Placental pericyte (primary cell): ENCODE data around the gene CCL27. TPM values are rescaled to one million over a fixed set of nuclear protein-coding genes. Genes with fewer than 3 reads are reported as not detected.

Source experiments
- small RNA-seq: library from RNA; depleted of rRNA; stranded (forward); fragments of <200 nt; gene quantifications from one replicate; pipeline ENCODE3, GENCODE V24; 2012; ENCODE audit warnings: low replicate concordance
- total RNA-seq: library from RNA; depleted of rRNA; stranded (reverse); fragments of >200 nt; gene quantifications from 2 replicates; pipeline ENCODE4 v1.2.3, GENCODE V29; 2012

The CCL27 gene, protein sequence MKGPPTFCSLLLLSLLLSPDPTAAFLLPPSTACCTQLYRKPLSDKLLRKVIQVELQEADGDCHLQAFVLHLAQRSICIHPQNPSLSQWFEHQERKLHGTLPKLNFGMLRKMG
- total RNA-seq = not detected in 2 replicates

DNA sequence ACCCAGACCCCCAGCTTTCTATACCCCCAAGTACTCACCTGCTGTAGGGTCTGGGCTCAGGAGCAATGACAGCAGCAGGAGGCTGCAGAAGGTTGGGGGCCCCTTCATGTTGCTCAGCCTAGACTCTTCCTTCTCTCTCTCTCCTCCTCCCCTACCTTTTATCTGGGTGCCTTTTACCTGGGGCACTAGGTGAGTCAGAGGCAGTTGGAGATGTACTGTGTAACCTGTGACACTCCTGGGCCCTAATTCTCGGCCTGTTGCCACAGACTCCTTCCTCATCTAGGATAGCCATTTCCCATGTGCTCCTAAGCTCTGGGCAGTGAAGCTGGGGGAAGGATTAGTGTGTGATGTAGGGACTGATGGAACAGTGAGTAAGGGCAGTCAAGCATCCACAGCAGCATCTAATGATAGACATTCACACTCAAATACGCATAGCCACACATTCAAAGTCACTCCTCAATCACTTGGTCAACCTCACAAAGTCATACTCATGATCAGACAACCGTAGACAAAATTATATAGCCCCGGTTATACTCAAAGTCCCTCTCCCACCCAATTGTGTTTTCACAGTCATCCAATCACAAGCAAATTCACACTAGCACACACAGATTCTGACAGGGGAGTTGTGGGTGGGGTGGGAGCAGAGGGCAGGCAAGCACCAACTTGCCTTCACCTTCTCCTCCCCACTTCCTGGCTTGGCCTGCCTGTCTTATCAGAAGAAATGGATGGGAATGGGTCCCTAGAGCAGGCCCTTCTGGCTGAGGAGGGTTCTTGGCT lies at the start of gene CCL27:
Gene CCL27 (minus strand): TSS at position 132 of the 777 bp plus-strand sequence. CDS start 24 bp downstream, at position 108.

DNA sequence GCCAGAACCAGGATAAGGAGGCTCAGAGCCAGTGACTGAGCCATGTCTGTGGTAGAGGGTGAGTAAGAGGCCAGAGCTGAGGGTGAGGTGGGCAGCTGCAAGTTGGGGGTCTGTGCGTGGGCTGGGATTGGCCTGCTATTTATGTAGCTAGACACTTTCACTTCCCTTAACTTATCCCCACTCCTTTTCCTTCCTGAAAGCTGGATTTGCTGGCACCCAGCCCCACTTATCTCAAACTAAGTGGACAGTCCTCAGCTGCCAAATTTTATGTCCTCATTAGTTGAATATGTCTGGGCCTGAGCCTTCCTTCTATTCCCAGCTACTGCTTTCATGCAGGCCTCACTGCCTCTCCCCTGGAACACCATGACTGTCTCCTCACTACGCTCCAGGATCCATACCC lies 47.6 kb upstream of the CCL27 start, which contains the start of gene CCL21:
Gene CCL21 (minus strand): TSS at position 114 of the 400 bp plus-strand sequence. CDS start 70 bp downstream, at position 44.

DNA sequence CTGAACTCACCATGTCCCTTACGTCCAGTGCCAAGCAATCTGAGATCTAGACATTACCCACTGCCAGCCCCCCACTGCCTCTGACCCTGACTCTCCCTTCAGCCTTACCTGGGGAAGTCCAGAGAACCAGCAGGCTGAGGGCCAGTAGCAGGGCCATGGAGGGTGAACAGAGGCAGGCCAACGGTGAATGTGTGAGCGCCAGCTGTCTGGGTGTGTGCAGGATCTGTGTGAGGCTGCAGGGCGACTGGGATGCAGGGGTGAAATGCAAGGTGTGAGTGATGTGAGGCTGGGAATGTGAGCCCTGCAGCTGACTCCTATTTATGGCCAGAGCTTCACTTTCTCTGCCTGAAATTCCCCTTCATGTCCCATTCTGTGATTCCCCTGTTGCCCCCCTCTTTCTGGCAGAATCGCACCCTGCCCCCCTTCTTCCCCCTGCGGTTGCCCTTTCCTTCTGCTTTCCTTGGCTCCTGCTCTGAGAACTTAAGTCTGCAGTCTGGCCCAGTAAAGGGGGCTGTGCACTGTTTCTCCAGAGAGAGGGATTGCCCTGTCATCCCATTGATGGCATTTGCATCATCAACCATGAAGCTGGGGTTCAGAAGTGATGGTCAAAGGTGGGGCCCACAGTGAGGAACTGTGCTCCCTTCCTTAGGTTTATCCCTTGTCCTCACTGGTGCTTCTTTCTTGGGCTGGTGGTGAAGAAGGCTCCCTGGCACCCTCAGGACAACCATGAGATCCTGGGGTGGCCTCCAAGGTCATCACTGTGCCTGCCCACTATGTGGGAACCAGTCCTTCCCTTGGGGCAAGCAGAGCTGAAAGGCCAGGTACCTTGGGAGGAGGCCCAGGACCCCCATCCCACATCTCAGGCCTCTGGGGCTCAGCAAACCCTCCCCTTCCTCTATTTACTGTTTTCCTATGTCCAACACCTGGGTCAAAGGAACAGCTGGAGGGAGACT lies 28.8 kb upstream of the CCL27 start, which contains the start of gene CCL19:
Gene CCL19 (minus strand): TSS at position 294 of the 953 bp plus-strand sequence. CDS start 137 bp downstream, at position 157.

DNA sequence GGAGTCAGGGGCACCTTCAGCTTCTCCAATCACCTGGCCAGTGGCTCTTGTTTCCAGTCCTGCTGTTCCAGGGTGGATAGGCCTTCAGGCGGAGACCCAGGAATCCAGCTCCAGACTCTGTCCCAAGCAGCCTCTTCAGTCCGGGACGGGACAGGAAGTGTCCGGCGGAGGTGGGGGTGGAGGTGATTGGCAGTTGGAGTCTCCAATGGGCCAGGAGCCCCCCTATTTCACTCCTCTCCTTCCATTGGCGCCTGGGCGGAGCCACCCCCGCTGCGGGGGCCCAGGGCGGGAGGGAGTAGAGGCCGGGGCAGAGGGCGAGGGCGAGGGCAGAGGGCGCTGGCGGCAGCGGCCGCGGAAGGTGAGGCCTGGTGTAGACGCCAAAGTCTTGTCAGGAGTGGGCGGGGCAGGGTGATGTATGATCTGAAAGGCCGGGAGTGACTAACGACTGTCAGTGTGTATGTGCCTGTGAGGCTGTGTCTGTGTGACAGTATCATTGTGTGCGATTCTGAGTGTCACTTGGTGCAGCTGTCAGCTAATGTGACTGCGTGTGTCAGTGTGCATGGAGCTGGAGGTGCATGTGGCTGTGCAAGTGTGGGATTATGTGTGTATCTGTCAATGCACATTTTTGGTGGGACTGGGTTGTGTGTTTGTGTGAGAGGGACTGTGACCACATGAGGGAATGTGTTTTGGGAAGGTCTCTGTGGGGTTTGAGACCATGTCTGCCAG lies 10.4 kb downstream of the CCL27 start, which contains the start of gene IL11RA:
Gene IL11RA (plus strand): TSS at position 310 of the 726 bp plus-strand sequence. CDS start 3,033 bp downstream, outside the sequence.

DNA sequence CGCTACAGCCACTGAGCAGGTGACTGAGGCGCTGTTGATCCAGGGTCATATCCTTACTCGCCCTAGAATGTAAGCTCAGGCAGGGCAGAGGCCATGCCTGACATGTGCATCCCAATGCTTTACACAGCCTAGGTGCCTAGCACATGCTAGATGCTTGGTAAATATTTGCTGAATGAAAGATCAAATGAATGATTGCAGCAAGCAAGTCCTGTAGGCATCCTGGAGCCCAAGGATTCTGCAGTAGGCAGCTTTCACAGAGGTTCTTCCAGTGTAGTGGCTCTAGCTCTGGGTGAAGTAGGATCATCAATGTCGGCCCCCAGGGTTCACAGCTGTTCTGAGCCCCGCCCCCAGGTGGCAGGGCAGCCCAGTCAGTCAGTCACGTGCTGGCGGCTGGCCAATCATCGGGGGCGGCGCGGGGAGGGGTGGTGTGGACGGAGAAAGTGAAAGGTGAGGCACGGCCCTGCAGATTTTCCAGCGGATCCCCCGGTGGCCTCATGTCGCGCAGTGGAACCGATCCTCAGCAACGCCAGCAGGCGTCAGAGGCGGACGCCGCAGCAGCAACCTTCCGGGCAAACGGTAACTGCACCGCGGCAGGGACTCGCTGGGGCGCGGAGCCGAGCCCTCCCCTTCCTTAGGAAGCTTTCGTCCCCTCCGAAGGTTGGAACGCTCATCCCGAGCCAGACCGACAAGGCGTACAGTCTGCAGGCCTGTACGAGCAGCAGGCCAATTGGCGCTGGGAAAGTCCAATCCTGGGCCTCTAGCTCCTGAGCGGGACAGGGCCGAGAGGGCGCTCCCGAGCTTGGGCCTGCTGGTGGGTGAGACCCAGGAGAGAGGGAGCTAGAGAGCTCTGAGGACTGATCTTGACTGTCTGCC lies 16.0 kb downstream of the CCL27 start, which contains the start of gene GALT:
Gene GALT (plus strand): TSS at position 465 of the 873 bp plus-strand sequence. CDS start 30 bp downstream, at position 495.

DNA sequence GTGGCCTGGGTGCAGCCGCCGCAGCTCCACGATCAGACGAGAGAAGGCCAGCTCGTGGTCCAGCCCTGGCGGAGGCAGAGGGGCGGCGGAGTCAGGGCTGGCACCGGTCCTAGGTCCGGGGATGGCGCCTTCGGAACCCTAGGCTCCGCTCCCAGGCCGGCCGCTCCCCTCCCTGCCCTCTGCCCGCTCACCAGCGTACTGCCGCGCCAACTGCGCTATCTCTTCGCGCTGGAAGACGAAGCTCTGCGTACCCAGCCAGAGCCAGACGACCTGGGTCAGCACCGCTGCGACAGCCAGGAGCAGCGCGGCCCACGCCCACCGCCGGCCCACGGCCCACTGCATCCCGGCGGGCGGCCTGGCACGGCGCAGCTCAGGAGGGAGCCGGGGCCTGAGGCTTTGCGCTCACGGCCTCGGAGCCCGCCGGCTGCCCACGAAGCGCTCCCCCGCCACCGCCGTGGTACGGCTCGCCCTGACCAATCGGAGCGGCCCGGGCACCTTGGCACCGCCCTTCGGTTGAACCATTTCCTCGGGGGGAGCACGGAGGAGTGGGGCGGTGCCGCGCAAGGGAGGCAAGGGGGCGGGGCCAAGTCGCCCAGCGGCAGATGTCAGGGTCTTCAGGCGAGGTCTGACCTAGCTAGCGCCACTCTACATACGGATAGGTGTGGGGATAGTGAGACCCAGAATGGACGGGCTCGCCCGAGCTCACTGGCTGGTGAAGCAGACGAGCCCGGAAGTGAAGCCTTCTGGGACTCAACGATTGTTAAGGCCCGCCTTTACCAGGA lies 24.9 kb downstream of the CCL27 start, which contains the start of gene SIGMAR1:
Gene SIGMAR1 (minus strand): TSS at position 432 of the 782 bp plus-strand sequence. CDS start 90 bp downstream, at position 342.

DNA sequence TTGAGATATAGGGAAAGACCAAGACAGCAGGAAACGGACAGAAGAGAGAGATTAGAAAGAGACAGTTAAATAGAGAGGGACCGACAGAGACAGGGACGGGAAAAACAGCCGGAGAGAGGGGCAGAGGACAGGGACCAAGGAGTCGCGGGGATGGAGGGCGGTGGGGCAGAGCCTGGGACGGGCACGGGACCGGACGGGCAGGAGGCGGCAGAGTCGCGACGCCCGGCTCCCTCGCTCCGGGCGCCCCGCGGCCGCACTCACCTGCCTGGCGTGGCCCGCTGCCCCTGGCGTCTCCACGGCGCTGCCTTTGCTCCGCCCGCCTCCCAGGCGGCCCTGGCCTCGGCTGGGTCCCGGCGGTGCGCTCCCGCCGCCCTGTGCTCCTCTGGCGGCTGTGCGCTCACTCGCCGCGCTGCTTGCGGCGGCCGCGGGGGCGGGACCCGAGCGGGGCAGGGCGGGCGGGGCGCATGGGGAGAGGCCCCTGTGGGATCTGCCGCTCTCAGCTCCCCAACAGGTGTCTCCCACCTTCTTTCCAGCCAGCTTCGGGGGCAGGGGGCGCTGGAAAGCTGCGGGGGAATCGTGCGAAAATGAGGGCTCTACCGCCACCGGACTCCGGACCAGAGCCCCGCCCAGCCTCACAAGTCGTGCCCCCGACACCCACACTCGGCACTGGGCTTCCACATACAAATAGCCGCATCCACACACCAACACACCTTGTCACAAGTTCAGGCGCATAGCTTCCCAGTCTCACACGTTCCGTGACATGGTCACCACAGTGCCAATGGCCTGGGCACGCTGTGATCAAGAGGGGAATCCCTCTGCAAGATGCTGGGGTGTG lies 33.6 kb downstream of the CCL27 start, which contains the start of gene ARID3C:
Gene ARID3C (minus strand): TSS at position 411 of the 835 bp plus-strand sequence. CDS start 1,052 bp downstream, outside the sequence.

DNA sequence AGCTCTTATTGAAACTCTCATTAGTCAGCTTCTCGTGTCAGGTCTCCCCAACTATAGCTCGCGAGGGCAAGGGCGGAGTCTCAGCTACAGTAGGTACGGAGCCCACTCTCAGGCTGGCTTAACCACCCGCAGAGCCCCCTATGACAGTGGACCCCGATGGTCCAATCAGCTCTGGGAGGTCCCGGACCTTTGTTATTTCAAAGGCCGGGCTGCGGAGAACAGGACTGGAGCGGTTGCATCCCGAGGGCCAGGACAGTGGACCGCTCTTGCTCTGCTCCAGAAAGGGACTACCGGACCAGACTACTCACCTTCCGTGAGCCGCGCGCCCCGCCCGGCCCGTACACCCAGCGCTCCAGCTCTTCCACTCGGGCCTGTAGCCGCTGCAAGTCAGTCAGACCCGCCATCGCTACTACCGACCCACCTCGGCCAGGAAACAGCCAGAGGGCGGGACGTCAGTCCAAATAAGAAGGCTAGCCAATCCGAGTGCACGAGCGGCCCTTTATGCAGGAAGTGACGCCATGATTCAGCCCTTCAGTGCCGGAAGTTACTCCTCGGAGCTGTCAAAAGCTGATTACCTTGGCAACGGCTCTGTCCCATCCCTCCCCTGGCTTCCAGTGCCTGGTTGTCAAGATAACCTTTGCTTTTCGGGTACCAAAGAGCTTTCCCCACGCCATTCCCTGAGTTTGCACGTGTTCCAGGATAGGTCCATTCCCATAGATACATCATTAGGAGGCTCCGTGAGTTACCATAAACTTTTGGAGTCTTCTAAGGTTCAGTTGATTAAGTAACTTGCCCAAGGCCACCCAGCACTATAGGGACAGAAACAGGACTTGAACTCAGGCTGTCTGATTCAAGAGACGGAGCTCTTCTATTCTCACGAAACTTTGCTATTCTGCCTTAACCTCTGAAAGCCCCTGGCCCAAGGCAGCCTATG lies 42.1 kb downstream of the CCL27 start, which contains the start of gene DCTN3:
Gene DCTN3 (minus strand): TSS at position 435 of the 934 bp plus-strand sequence. CDS start 31 bp downstream, at position 404.

Small RNAs within 50 kb of the gene (small RNA-seq; reads per million reads assigned to genes)
- not detected for gene CCL27

Other genes starting within 250 kb of the CCL27 start
- gene FAM219A, start 204.1 kb downstream of the CCL27 start, total RNA-seq = 10.9 and 20.9 TPM in 2 replicates
- gene DNAI1, start 203.9 kb downstream of the CCL27 start, total RNA-seq = not detected in 2 replicates
- 0.14 TPM in 1 of 2 replicates, not detected in the other for gene ENHO, start 139.7 kb downstream of the CCL27 start, total RNA-seq
- not detected in 2 replicates for gene CNTFR, start 72.9 kb downstream of the CCL27 start, total RNA-seq
- 10.0 and 17.3 TPM in 2 replicates for gene RPP25L, start 50.6 kb downstream of the CCL27 start, total RNA-seq
- gene DCTN3, start 42.2 kb downstream of the CCL27 start, total RNA-seq = 68.3 and 81.2 TPM in 2 replicates
- gene ARID3C, start 33.6 kb downstream of the CCL27 start, total RNA-seq = 0.22 TPM in 1 of 2 replicates, not detected in the other
- gene SIGMAR1, start 24.9 kb downstream of the CCL27 start, total RNA-seq = 70.0 and 112 TPM in 2 replicates
- 29.3 and 35.9 TPM in 2 replicates for gene GALT, start 16.0 kb downstream of the CCL27 start, total RNA-seq
- gene IL11RA, start 10.5 kb downstream of the CCL27 start, total RNA-seq = 5.9 and 10.2 TPM in 2 replicates
- gene CCL19, start 28.6 kb upstream of the CCL27 start, total RNA-seq = not detected in 2 replicates
- gene CCL21, start 47.5 kb upstream of the CCL27 start, total RNA-seq = not detected in 2 replicates